SJSA1 (cell line): ENCODE data around the gene SLC6A4. TPM values are rescaled to one million over a fixed set of nuclear protein-coding genes. Genes with fewer than 3 reads are reported as not detected.

Source experiments
- DNase-seq, 2 experiments: peaks; one replicate each; pipeline ENCODE4 v3.0.0-alpha.2; 2015 to 2020; ENCODE audit warnings: low spot score in 2 of 2, low read depth in 1 of 2
- H3K27ac ChIP-seq: fragments of 250-450 bp; sonication (Bioruptor Pico); 2 replicates; pipeline ENCODE4 v1.5.1; 2020; ENCODE audit warnings: mild to moderate bottlenecking, moderate library complexity
- H3K27me3 ChIP-seq: fragments of 250-450 bp; sonication (Bioruptor Pico); replicated peaks from 2 replicates; pipeline ENCODE4 v1.5.1; 2020; ENCODE audit warnings: mild to moderate bottlenecking, moderate library complexity
- H3K36me3 ChIP-seq: fragments of 250-450 bp; sonication (Bioruptor Pico); 2 replicates; pipeline ENCODE4 v1.5.1; 2020; ENCODE audit warnings: mild to moderate bottlenecking
- H3K4me1 ChIP-seq: fragments of 250-450 bp; sonication (Bioruptor Pico); replicated peaks from 2 replicates; pipeline ENCODE4 v1.6.1; 2021; ENCODE audit warnings: mild to moderate bottlenecking
- H3K4me3 ChIP-seq: fragments of 250-450 bp; sonication (Bioruptor Pico); 2 replicates; pipeline ENCODE4 v1.5.1; 2020; ENCODE audit warnings: mild to moderate bottlenecking
- H3K9me3 ChIP-seq: fragments of 250-450 bp; sonication (Bioruptor Pico); replicated peaks from 2 replicates; pipeline ENCODE4 v1.5.1; 2020; ENCODE audit warnings: mild to moderate bottlenecking
- total RNA-seq: library from RNA; depleted of rRNA; stranded (reverse); fragments of >200 nt; shearing (Covaris generic); gene quantifications from 2 replicates; pipeline ENCODE4 v1.2.3, GENCODE V29; 2014

Gene SLC6A4
- total RNA-seq, 1 experiment from 2014 or later, result not detected

- no peak for DNase-seq
- peaks cover 73% of the 10 kb centered on the region for H3K36me3 ChIP-seq
- no peak overlapping the region for H3K27ac ChIP-seq
These were observed 14.0 kb upstream of the SLC6A4 start for GRCh38 chr17:30249460-30249859.

GRCh38 chr17:30248786-30249185 lies 13.3 kb upstream of the SLC6A4 start:
- no peaks in the 10 kb centered on the region for H3K27me3 ChIP-seq
- H3K27ac ChIP-seq, result no peak overlapping the region
- no peak overlapping the region for H3K4me3 ChIP-seq
- DNase-seq, result no peak
- H3K9me3 ChIP-seq, result no peaks in the 10 kb centered on the region
- no peaks in the 10 kb centered on the region for H3K4me1 ChIP-seq
- H3K36me3 ChIP-seq, result peaks cover 69% of the 10 kb centered on the region

More at GRCh38 chr17:30249460-30249859, 14.0 kb upstream of the SLC6A4 start:
- Histone ChIP-seq H3K27me3 (no peaks in the 10 kb centered on the region), H3K4me1 (no peaks in the 10 kb centered on the region), H3K4me3 (no peak overlapping the region), H3K9me3 (no peaks in the 10 kb centered on the region)

DNA sequence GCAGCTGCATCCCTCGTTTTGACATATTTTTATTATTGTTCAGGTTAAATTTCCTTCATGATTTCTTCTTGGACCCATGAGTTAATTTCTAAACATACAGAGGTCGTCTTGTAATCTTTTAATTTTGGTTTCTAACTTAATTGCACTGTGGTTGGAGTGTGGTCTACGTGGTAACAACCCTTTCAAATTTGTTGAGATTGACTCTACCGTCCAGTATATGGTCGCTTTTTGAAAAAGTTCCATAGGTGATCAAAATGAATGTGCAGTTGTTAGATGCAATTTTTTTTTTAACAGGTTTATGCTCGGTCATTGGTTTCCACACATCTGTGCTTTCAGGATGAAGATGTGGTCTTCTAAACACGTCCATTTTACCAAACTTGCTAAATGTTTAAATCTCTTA lies 11.0 kb upstream of the SLC6A4 start:
- Histone ChIP-seq H3K36me3 (peaks cover 50% of the 10 kb centered on the region), H3K27me3 (no peaks in the 10 kb centered on the region), H3K4me3 (no peak overlapping the region), H3K4me1 (no peaks in the 10 kb centered on the region), H3K27ac (no peak overlapping the region), H3K9me3 (no peaks in the 10 kb centered on the region)
- no peak for DNase-seq

DNA sequence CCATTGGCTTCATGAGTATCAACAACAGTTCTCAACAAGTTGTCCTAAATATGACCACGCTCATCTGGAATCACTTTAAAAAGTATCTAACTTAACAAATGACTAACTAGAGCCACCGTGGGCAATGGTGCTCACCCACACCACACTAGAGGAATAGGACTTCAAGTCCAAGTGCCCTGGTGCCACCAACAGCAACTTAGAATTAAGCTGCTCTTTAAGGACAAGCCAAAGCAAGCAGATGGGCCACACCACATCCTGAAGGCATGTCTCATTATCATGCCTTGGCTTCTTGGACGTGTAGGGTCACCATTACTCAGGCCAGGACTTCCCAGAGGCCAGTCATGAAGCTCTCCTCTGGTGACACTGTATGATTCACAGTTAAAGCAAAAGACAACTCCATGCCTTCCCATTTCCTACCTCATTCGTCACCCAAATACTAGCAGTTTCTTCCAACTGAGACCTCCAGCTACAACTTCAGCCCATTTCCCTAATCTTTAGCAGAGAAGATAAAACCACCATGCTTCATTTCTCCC lies 9.4 kb upstream of the SLC6A4 start:
- Histone ChIP-seq H3K4me3 (no peak overlapping the region), H3K36me3 (peaks cover 36% of the 10 kb centered on the region), H3K27me3 (no peaks in the 10 kb centered on the region), H3K9me3 (no peaks in the 10 kb centered on the region), H3K4me1 (no peaks in the 10 kb centered on the region), H3K27ac (no peak overlapping the region)
- DNase-seq, result no peak

- Histone ChIP-seq H3K4me1 (no peaks in the 10 kb centered on the region), H3K9me3 (no peaks in the 10 kb centered on the region), H3K4me3 (no peak overlapping the region), H3K36me3 (peaks cover 22% of the 10 kb centered on the region), H3K27me3 (no peaks in the 10 kb centered on the region), H3K27ac (no peak overlapping the region)
- DNase-seq, result no peak
These were observed 8.1 kb upstream of the SLC6A4 start for GRCh38 chr17:30243568-30243967.

GRCh38 chr17:30243002-30243401 lies 7.5 kb upstream of the SLC6A4 start:
- Histone ChIP-seq H3K36me3 (peaks cover 16% of the 10 kb centered on the region), H3K4me3 (no peak overlapping the region), H3K27me3 (no peaks in the 10 kb centered on the region; the same call in 1 of the 2 replicates), H3K4me1 (no peaks in the 10 kb centered on the region), H3K9me3 (no peaks in the 10 kb centered on the region), H3K27ac (no peak overlapping the region)
- no peak for DNase-seq

- Histone ChIP-seq H3K27ac (no peak overlapping the region), H3K27me3 (peaks cover 14% of the 10 kb centered on the region), H3K4me3 (no peak overlapping the region), H3K36me3 (no peaks in the 10 kb centered on the region), H3K9me3 (no peaks in the 10 kb centered on the region), H3K4me1 (peaks cover 2% of the 10 kb centered on the region)
- no peak for DNase-seq
These were observed 5.6 kb upstream of the SLC6A4 start for GRCh38 chr17:30241051-30241450.

DNA sequence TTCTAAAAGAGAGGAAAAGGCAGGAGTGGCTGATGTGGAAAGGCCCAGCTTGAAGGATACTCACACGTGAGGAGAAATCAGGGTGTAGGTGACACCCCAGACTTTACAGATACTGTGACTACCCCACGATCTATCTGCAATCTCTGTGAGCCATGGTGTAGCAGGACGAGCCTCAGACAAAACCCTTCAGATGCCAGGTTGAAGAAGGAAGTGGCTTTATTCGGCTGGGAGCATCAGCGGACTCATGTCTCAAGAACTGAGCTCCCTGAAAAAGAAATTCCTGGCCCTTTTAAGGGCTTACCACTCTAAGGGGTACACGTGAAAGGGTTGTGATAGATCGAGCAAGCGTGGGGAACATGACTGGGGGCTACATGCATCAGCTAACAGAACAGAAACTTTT lies 4.7 kb upstream of the SLC6A4 start:
- Histone ChIP-seq H3K4me1 (peaks cover 10% of the 10 kb centered on the region), H3K27ac (no peak overlapping the region), H3K4me3 (no peak overlapping the region), H3K27me3 (peaks cover 22% of the 10 kb centered on the region), H3K36me3 (no peaks in the 10 kb centered on the region), H3K9me3 (no peaks in the 10 kb centered on the region)
- DNase-seq, result no peak

GRCh38 chr17:30239089-30239462 lies 3.6 kb upstream of the SLC6A4 start:
- no peaks in the 10 kb centered on the region for H3K36me3 ChIP-seq
- H3K27ac ChIP-seq, result no peak overlapping the region
- no peak for DNase-seq
- no peaks in the 10 kb centered on the region for H3K9me3 ChIP-seq
- H3K27me3 ChIP-seq, result peaks cover 33% of the 10 kb centered on the region
- H3K4me3 ChIP-seq, result no peak overlapping the region
- H3K4me1 ChIP-seq, result peaks cover 10% of the 10 kb centered on the region

- H3K27ac ChIP-seq, result no peak overlapping the region
- H3K27me3 ChIP-seq, result peaks cover 37% of the 10 kb centered on the region
- DNase-seq, result no peak
- no peaks in the 10 kb centered on the region for H3K36me3 ChIP-seq
- no peaks in the 10 kb centered on the region for H3K9me3 ChIP-seq
- H3K4me1 ChIP-seq, result peaks cover 10% of the 10 kb centered on the region
- no peak overlapping the region for H3K4me3 ChIP-seq
These were observed 3.0 kb upstream of the SLC6A4 start for GRCh38 chr17:30238387-30239088.

DNA sequence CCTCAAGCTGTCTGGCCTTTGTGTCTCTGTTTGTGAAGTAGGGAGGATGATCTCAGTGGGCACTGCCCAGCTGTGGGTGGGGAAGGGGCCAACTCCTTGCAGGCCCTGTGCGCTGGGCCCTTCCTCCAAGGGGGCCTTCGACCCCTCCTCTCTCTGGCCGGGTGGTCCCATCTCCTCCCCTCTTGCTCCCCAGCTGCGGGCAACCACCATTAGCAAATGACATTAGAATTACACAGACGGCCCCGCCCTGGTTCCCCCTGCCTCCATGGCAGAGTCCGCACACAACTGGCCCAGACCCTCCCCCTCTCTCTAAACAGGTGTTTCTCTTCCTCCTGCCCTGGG lies 2.5 kb upstream of the SLC6A4 start:
- Histone ChIP-seq H3K27me3 (peaks cover 42% of the 10 kb centered on the region), H3K4me1 (peaks cover 10% of the 10 kb centered on the region)

GRCh38 chr17:30237296-30238002 lies 2.0 kb upstream of the SLC6A4 start:
- no peak overlapping the region for H3K4me3 ChIP-seq

More for the DNA sequence above, 2.5 kb upstream of the SLC6A4 start:
- Histone ChIP-seq H3K27ac (no peak overlapping the region), H3K9me3 (no peaks in the 10 kb centered on the region), H3K36me3 (no peaks in the 10 kb centered on the region), H3K4me3 (no peak overlapping the region)
- no peak for DNase-seq

GRCh38 chr17:30236766-30237165 lies 1.3 kb upstream of the SLC6A4 start:
- no peak for DNase-seq
- Histone ChIP-seq H3K36me3 (no peaks in the 10 kb centered on the region), H3K4me1 (peaks cover 10% of the 10 kb centered on the region), H3K27ac (no peak overlapping the region), H3K9me3 (no peaks in the 10 kb centered on the region), H3K27me3 (peaks cover 48% of the 10 kb centered on the region), H3K4me3 (no peak overlapping the region)

More at GRCh38 chr17:30237296-30238002, 2.0 kb upstream of the SLC6A4 start:
- no peaks in the 10 kb centered on the region for H3K9me3 ChIP-seq
- DNase-seq, result no peak
- H3K27me3 ChIP-seq, result peaks cover 45% of the 10 kb centered on the region
- H3K36me3 ChIP-seq, result no peaks in the 10 kb centered on the region
- peaks cover 10% of the 10 kb centered on the region for H3K4me1 ChIP-seq
- no peak overlapping the region for H3K27ac ChIP-seq

GRCh38 chr17:30236297-30236624 lies 764 bp upstream of the SLC6A4 start:
- Histone ChIP-seq H3K4me3 (no peak overlapping the region), H3K36me3 (no peaks in the 10 kb centered on the region), H3K27me3 (peaks cover 52% of the 10 kb centered on the region), H3K4me1 (peaks cover 10% of the 10 kb centered on the region), H3K9me3 (no peaks in the 10 kb centered on the region), H3K27ac (no peak overlapping the region)
- DNase-seq, result no peak
